Activated gamma-delta T cell treated with Interleukin-2 at 50 U/mL for 16 hours (primary cell): ENCODE measurements around the gene CCDC172.

ENCODE experiments used
- DNase-seq: peaks from one replicate; pipeline ENCODE4 v3.0.0-alpha.2; 2020

CCDC172 gene, protein sequence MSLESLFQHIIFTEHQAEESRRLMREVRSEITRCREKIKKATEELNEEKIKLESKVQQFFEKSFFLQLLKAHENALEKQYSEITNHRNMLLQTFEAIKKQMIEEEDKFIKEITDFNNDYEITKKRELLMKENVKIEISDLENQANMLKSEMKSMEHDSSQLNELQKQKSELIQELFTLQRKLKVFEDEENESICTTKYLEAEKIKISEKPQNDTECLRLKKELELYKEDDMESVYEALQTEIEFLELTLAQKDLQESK

DNA sequence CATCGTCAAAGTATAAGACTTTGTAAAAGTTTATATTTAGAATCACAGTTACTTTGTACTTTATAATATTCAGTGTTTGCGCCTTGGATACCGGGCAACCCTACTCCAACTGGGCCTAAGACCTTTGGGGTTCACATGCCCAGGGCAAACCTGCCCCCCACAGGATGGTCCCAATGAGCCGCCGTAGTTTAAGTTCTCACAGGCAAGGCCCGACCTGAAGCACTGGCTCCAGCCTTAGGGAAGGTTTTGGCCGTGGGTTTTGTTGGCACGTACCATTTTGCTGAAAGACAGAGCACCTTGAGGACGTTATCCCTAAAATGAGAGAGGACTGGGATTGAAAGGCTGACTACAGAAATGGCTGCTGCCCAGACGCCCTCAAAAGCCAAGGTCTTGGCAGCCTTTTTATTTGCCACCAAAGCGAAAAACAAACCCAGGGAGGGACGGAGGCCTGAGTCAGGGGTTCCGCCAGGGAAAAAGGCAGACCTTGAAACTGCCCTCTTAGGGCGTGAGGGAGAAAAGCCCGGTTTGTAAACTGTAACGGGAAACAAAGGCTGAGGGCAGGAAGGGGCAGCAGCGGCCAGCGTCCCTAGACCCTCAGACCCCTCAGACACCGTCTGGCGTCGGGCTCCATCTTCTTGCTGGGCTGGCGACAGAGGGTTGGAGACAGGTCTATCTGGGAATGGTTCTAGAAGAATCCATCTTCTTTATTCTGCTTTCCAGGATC lies at the start of gene CCDC172:
Gene CCDC172, plus strand, starts transcription at position 222 of the 724 bp plus-strand sequence. CDS start 564 bp downstream, outside the sequence.
- no peak for DNase-seq

DNA sequence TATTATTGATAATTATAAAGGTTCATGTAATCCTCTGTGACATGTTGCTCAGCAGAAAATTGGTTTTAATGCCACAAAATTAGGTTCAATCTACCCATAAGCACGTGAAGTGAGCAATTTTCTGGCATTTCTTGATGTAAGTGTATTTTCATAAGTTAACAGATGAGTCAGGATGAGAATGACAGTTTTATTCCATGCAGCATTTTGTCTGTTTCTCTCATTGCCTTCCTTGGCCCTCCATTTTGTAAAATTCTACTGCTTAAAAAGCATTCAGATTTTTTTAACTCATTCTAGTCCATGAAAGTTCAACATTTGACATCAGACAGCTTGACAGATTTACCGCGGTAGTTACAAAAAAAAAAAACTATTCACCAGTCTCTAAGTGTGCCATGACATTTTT lies 47.3 kb upstream of the CCDC172 start:
- DNase-seq = no peak

DNA sequence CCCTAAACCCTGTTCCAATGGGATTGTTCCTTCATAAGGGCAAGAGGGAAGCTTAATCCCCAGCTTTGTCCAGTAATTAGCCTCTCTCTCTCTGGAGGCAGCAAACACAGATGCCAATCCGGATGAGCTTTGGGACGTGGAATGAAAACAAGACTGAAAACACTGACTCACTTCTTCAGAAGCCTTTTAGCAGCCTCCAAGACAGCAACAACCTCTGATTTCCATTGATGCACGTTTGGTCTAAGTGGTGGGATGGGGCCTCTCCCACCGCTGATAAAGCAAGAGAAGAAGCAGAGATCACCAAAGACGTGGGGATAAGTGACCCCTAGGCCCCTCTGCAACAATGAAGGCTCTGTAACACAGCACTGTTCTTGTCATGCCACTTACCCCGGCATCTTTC lies 45.4 kb upstream of the CCDC172 start:
- DNase-seq = no peak

DNA sequence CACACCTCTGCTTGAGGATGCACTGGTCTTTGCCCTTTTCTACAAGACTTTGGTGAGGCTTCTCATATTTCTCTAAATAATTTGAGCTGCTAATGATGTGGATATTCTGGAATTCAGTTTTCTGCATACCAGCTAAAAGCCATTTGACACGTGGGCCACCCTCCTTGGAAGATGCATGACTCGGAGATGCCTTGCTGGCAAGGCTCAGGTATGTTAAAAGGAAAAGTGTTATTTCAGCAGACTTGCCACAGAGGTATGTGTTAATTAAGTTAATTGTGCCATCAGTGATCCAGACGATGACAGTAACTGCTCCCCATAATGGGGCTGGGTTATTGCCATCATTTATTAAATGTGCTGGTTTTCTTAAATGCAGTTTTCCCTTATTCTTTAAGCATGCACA lies 42.5 kb upstream of the CCDC172 start:
- no peak for DNase-seq

DNA sequence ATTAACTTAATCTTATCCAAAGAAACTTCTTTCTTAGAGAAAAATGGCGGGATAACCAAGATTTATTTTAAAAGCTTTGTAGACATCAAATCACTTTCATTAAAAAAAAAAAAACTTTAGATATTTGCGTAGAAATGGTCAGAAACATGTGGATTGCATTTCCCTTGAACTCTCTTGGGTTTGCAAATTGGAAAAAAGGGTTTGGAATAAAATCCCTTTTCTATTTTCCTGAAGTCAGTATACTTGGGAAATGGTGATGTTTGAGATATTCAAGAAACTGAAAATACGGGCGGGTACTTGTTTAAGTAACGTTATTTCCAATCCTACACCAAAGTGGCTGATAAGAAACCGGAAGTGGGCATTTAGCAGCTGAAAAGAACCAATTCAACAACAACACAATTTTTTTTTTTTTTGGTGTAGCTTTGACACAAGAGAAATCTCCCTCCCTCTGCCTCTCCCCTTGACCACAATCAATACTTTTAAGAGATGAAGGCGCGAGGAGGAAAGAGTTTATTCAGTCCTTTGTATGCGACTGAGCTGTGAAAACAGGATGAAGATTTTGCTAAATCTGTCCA lies 37.5 kb upstream of the CCDC172 start:
- DNase-seq = no peak

DNA sequence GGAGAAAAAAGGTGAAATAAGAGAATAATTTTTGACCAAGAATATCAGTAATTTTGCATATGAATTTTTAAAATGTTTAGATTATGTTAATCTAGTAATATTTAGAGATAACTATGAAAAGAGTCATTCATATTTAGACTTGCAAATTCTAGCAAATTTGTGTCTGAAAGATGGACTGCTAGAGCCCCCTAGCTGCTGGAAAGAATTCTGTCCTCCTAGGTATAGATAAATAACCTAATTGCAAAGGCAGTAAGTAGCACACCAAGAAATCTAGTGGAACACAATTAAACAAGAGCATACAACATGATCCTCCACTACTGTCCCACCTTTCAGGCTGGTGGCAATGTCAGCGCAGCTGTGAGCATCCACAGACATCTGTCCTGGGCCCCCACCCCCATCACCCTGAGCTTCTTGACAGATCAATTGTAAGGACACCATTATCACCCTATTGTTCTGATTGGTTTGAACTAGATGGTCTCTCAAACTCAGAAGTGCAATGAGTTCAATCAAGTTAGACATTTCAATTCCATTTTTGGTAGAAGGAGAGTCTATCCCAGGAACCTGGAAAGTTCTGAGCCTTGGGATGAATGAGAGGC lies 36.2 kb upstream of the CCDC172 start:
- DNase-seq = no peak

DNA sequence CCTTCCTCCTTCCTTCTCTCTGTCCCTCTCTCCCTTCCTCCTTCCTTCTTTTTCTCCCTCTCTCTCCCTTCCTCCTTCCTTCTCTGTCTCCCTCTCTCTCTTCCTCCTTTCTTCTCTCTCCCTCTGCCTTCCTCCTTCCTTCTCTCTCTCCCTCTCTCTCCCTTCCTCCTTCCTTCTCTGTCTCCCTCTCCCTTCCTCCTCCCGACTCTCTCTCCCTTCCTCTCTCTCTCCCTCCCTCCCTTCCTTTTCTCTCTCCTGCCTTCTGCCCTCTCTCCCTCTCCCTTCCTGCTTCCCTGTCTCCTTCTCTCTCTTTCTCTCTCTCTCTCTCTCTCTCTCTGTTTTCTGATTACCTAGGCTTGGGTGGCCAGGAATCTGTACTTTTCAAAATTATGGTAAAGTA lies 34.6 kb upstream of the CCDC172 start:
- no peak for DNase-seq

DNA sequence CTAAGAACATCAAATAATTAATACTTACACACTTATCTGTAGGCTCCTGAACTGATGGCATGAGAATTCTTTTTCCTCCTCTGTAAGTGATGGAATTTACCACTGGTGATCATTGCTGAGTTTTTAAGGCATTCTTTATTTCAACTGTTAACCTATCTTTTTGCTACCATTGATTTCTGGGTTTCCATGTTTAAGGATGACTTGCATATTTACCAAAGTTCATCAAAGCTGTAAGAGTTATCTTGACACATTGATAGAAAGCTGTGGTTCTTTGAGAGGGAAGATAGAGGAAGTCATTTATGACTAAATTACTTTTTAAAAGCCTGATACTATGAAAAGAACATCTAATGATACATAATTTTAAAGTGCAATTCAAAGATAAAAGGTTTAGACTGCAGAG lies 31.8 kb upstream of the CCDC172 start:
- no peak for DNase-seq

DNA sequence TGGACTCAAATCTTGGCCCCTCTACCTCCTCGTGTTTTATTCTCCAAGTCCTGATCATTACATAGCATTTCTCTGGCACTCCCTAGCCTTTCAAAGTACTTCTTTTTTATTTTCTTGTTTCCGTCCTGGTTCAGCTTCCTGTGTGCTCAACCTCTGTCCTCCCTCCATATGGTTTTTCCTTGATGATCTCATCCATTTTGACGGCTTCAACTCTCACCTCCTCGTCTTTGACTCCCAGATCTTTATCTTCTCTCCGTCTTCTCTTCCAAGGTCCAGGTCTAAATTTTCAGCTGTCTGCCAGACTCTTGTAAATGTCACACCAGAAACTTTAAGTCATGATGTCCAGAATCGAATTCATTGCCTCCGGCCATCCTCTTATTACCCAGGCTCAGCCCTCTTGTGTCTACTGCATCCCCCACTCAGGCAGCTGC lies 27.9 kb upstream of the CCDC172 start:
- no peak for DNase-seq

DNA sequence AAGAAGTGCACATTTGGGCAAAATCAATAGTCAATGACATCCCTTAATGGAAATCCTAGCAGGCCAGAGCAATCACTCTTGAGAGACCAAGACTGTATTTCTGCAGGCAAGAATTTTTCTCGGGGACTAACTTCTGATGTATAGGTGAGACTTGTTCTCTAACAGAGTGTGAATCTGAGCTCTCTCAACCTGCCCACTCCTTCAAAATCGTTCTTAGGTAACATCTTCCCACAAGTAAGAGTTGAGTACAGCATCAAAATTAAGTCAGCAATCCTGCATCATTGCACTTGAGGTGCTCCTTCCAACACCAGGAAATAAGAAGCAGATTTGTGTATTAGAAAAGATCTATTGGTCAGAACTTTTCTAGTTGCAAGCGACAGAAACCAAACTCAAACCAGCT lies 25.7 kb upstream of the CCDC172 start:
- no peak for DNase-seq

DNA sequence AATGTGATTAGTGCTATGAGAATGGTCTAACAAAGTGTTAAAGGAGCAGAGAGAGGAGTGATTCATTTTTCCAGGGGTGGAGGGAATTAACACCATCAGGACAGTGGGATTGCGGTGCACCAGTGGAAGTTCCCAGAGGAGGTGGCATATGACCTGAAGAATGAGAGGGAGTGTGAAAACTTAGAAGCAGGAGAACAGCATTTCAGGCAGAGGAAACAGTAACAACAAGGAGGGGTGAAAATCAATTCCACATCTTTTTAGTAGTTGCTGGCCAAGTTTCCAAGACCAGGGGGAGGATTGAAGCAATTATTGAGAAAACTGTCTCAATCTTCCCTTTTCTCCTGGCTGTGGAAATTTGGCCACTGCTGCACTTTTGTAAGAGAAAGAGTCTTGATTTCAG lies 23.7 kb upstream of the CCDC172 start:
- DNase-seq = no peak

DNA sequence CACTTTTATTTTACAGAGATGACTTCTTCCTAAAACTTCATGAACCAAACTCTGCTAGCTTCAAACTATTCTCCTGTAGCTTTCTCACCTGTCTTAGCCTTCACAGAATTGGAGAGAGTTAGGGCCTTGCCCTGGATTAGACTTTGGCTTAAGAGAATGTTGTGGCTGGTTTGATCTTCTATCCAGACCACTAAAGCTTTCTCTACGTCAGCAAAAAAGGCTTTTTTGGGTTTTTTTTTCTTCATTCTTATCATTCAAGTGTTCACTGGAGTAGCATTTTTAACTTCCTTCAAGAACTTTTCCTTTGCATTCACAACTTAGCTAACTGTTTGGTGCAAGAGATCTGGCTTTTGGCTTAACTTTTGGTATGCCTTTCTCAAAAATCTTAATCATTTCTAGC lies 19.3 kb upstream of the CCDC172 start:
- DNase-seq = no peak

DNA sequence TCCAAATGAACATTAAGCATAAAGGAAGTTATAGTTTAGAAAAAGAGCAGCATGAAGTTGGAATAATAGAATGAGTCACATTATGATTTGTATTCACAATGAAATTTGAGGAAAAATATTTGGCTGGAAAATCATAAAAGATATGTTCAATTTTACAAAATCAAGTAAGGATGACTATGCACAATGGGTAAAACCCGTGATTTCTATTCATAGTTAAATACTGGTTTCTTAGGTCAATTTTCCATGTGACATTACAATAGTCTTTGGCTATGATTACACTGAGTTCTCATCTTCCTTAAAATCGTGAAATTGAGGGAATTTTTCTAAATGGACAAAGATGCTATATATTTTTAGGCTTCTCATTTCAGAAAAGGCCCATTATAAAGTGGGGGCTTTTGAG lies 17.4 kb upstream of the CCDC172 start:
- no peak for DNase-seq

DNA sequence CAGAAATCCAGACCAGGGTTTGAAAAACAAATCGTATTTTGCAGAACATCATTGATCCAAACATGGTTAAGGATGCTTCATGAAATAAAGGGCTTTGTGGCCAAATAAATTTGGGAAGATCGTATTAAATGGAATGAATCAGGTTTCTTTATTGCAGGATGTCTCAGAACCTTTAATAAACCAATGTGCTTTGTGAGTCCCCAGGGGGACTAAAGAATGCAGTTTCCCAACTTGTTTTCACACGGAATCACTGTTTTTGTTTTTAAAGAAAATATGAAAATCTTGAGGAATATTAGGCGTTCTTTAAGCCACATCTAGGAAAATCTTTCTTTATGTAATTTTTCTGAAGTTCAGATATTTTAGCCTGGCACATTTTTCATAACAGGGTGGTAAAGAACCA lies 16.8 kb upstream of the CCDC172 start:
- DNase-seq = no peak

DNA sequence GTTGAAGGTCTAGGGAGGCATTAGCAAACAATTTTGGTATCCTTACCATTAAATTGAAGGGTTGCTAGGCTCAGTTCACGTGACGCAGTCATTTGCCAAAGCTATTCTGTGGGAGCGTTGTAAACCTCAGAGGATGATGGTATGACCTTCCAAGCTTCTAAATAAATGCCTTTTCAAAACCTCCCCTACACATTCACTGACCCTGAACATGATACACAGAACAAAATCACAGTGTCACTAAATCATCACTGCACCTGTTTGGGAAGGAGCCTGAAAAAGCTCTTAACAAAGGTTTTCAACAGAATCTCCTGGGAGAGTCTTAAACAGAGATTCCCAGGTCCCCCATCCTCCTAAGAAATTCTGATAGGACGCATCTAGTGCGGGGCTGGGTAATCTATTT lies 13.2 kb upstream of the CCDC172 start:
- no peak for DNase-seq

DNA sequence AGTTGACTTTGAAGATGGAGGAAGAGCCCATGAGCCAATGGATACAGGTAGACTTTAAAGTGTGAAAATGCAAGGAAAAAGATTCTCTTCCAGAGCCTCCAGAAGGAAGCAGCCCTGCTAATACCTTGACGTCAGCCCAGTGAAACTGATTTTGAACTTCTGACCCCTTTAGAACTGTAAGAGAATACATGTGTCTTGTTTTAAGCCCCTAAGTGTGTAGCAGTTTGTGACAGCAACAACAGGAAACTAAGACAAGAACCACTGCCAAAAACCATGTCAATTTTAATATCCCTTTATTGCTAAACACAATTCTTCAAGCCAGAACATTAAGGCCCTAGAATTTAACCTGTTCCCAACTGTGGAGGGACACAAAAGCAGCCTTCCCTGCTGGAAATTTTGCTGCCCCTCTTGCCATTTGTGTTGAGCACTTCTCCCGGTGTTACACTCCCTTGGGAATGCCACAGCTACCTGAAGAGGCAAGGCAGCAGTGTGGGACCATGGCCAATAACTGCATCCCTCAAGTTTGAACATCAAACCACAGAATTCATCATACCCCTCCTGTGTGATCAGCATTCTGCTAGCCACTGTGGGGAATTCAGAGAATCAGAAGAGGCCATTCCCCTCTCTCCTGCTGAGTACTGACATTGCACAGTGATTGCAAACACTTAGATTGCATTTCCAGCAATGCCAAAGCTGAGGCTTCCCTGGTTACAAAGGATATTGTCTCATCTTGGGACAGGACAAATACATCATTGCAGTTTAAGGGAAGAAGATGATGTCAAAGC lies 12.3 kb upstream of the CCDC172 start:
- DNase-seq = no peak

DNA sequence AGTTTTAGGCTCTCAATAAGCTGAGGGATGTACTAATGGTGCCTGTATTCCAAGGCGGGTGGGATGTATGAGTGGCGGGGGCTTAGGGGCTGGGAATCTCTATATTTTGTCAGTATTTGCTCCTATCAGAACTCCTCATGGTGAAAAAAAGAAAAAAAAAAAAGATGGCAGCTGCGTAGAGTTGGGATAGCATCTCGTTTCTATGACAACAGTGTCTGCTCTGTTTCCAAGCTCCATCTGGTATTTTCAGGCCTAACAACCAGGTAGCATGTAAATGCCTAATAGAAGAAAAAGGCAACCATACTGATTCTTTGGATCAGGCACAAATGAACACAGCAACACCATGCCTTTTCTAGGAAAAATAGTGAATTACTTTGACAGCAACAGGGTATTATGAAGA lies 11.7 kb upstream of the CCDC172 start:
- DNase-seq = no peak

DNA sequence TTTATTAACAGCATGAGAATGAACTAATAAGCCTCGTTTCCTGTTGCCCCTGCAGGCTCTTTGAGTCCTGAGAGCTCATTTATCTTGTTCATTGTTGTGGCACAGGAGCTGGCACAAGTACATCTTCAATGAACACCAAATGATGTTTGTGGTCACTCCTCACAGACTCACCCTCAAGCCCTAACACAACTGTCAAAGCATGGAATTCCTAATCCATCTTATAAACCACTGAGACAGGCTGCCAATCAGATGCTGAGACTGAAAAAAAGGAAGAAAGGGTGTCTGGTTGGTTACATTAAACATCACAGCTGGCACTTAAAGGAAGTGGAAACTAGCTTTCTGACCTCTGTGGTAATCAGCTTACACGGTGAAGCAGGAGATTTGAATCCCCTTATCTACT lies 7.7 kb upstream of the CCDC172 start:
- no peak for DNase-seq

DNA sequence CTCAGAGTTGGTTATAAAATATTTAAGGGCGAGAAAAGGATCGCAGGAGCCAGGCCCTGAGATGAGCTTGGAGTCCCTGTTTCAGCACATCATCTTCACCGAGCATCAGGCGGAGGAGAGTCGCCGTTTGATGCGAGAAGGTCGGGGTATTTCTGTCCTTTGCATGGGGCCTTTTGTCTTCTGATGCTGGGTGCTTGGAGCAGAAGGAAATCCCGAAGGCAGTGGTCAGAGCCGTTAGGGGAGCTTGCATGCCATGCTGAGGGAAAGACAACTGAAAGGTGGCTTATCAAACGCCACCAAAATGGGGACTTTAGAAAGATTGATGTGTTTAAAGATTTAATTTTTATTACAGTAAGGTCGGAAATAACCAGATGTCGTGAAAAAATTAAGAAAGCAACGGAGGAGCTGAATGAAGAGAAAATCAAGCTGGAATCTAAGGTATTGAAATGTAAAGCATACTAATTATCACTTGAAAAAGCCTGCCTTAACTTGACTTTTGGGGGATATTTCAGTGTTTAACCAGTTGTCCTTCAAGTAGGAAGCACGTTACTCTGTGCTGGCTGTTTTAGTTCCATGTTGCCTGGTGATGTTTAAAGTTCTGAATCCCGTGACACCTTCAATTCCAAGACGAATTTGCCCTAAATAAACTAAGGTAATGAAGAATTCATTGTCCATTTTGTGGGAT lies 845 bp downstream of the CCDC172 start:
- DNase-seq = no peak

DNA sequence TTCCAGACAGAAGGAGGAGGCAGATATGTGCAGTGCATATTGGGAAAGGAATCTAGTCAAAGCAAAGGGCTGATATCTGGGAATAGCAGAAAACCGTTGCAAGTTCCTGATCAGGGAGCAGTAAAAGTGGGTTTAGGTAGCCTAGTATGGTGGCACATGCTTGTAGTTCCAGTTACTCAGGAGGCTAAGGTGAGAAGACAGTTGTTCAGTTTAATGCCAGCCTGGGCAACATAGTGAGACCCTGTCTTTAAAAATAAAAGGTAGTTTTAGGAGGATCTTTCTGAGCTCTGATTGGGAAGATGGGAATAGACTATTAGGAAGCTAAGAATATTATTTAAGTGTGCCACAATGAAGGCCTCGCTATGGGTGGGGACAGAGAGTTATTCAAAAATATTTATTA lies 1.7 kb downstream of the CCDC172 start:
- DNase-seq = no peak

DNA sequence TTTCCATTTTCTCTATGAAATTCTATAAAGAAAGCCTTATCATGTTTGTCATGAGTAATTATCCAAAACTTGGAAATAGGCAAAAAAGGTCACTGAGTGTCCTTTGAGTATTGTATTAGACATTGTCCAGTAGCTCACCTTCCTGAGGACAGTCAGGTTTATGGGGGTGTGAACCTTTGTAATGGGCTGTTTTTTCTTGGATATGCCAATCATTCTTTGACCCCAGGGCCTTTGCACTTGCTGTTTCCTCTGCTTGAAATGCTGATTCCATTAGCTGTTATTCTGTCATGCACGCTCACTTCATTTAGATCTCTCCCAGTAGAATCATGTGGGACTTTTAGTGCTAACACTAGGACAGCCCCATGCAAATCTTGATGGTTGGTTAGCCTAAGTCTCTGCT lies 4.9 kb downstream of the CCDC172 start:
- no peak for DNase-seq

DNA sequence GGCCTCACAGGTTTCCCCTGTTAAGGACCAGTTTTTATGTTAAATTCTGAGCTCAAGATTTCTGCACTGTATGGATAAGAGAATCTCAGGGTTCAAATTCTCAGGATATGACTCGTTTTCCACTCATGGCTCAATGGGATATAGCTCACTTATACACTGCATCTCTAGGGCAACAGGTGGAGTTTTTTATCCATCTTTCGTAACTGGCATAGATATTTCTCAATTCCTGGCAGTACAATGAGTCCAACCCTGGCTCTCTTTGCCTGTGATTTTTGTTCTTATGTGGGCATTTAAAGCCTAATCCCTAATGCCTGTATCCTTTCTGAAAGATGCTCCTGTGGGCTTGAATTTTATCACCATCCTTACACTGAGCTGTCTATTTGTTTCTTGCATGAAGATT lies 7.6 kb downstream of the CCDC172 start:
- DNase-seq = no peak

DNA sequence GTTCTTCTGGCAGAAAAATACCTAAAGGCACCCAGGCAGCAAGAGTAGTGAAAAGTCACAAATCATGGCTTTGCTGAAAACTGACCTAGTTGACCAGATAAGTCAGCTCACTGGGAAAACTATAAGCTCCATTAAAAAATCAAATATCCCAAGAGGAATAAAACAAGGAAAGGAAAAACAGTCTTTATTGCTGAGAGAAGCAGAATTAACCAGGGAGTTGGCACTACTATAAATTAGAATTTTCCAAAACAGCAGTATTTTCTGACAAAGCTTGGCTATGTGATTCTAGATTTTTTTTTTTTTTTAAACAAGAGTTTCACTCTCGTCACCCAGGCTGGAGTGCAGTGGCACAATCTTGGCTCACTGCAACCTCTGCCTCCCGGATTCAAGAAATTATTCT lies 12.6 kb downstream of the CCDC172 start:
- DNase-seq = no peak
